ENCODE measurements around the gene ATP6V0A4.

The ATP6V0A4 gene

DNA sequence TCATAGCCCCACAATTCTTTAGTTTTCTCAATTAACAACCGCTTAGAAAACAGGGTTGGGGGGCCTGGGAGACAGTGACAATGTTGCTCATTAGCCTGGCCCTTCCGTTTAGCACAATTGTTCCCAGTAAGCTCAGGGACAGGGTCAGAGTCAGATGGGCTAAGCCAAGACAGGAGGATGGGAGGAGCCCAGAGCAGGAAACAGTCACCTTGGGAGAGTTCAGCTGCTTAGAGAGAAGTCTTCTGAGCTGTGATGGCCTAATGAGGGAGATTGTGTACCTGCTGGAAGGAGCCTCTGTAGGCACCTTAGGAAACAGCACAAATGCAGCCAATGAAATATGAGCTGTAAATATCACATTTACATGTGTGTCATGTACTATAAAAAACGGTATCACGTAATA is 132.7 kb downstream of the ATP6V0A4 start:
- in situ Hi-C loops (cut with MboI; ENCODE audit: low sequenced_read_pairs), result no loop called here

GRCh38 chr7:138663725-138664710 is 134.0 kb downstream of the ATP6V0A4 start:
- in situ Hi-C loops (cut with MboI; ENCODE audit: low sequenced_read_pairs), result no loop called here

DNA sequence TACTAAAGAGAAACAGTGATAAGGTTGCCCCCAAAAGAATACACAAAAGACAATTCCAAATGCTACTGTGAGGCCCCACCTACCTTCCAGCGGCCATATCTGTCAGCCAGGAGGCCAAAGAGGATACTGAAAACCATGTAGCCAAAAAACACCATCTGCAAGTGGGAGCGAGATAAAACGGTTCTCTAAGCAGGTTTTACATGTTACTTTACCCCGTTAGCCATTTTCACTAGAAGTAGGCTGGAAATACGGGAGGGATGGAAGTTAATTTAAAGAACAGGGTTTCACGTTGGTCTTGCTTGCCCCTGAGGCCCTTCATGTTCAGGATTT is 135.0 kb downstream of the ATP6V0A4 start:
- in situ Hi-C loops (cut with MboI; ENCODE audit: low sequenced_read_pairs), result no loop called here

GRCh38 chr7:138662076-138662990 is 135.7 kb downstream of the ATP6V0A4 start:
- in situ Hi-C loops (cut with MboI; ENCODE audit: low sequenced_read_pairs), result no loop called here

GRCh38 chr7:138661069-138661635 is 136.8 kb downstream of the ATP6V0A4 start:
- in situ Hi-C loops (cut with MboI; ENCODE audit: low sequenced_read_pairs), result no loop called here

- in situ Hi-C loops (cut with MboI; ENCODE audit: low sequenced_read_pairs), result no loop called here
These were observed 139.1 kb downstream of the ATP6V0A4 start for GRCh38 chr7:138658889-138659288.

DNA sequence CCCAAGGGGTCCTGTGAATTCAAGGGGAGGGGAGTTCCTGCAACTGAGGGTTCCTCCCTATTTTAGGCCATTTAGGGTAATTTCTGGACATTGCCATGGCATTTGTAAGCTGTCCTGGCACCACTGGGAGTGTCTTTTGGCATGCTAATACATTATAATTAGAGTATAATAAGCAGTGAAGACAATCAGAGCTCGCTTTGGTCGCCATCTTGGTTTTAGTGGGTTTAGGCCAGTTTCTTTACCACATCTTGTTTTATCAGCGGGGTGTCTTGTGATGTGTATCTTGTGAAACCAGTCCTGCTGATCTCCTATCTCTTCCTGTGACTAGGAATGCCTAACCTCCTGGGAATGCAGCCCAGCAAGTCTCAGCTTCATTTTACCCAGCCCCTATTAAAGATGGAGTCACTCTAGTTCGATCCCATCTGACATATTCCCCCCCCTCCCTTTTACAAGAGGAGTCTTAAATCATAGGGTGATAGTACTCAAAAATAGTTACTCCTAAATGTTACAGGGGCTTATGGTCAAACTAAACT is 140.1 kb downstream of the ATP6V0A4 start:
- in situ Hi-C loops (cut with MboI; ENCODE audit: low sequenced_read_pairs), result no loop called here

DNA sequence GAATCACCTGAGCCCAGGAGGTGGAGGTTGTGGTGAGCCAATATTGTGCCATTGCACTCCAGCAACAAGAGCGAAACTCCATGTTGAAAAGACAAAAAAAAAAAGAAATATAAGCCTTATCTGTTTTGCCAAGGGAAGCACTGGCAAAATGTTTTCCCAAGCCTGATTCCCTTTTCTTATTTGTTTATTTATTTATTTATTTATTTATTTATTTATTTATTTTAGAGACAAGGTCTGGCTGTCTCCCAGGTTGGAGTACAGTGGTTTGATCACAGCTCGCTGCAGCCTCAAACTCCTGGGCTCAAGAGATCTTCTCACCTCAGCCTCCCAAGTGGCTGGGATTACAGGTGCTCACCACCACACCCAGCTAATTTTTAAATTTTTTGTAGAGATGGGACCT is 141.0 kb downstream of the ATP6V0A4 start:
- in situ Hi-C loops (cut with MboI; ENCODE audit: low sequenced_read_pairs), result no loop called here
